GM11168 (cell line): Measurements from ENCODE around the gene TP53I3.
"Not testable (repeated sequence)": the region's sequence is repeated elsewhere in the genome, so short reads cannot be mapped to it uniquely, and the experiment has no call there.

Source experiments
- in situ Hi-C: fragments of 300-500 bp; cut with MboI; formaldehyde crosslinking; loops from one replicate; pipeline ENCODE4 v1.12.0; 2022; ENCODE audit warnings: low sequenced_read_pairs; ENCODE audit not compliant: unreplicated experiment

Gene TP53I3

GRCh38 chr2:24058564-24059271 lies 25.9 kb downstream of the TP53I3 start:
- in situ Hi-C loops, result no loop called here

DNA sequence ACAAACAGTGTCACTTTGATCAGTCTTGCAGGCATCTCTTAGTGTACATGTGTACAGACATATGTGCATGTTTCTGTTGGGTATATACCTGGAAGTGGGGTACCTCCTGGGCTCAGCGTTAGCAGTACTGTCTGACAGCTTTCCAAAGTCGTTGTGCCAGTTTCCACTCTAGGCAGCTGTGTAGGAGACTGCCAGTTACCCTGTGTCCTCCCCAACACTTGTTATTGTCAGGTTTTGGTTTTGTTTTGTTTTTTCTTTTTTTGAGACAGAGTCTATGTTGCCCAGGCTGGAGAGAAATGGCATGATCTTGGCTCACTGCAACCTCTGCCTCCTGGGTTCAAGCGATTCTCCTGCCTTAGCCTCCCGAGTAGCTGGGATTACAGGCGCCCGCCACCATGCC lies 28.9 kb downstream of the TP53I3 start:
- in situ Hi-C loops, result no loop called here

DNA sequence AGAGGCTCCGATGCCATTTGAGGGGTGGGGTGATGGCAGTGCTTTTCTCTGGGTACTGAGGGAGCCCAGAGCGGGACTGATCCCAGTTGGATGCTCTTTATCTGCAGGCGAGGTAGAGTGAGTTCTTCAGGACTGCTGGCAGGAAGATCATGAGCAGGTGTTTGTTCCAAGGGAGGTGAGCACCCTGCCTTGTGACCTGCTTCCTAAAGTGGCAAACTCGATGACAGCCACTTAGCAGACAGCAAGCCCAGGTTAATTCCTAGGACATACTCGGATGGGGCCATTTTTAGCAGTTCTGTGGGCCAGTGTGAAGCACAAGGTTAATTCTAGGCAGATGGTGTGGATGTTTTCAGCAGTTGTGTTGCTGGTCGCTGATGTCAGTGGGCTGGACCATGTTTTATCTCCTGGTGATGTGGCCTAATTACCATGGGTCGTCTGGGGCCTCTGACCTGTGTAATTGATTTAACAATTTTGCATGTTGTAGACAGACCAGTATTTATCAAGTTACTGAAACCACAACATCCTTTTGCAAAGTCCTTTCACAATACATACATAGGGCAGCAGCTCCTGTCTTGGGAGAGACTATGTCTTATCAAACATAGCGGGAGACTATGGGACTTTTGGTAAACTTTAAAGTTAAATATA lies 30.1 kb downstream of the TP53I3 start:
- in situ Hi-C loops, result no loop called here

DNA sequence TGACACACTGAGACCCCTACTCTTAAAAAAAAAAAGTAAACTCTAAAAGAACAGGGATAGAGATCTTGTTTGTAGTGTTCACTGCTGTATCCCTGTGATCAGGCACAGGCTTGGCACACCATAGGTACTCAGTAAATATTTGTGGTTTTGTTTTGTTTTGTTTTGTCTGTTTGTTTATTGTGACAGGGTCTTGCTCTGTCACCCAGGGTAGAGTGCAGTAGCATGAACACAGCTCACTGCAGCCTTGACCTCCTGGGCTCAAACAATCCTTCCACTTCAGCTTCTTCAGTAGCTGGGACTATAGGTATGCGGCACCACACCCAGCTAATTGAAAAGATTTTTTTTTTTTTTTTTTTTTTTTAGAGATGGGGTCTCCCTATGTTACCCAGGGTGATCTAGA lies 31.7 kb downstream of the TP53I3 start:
- in situ Hi-C loops, result no loop called here

- in situ Hi-C loops, result no loop called here
These were observed 32.8 kb downstream of the TP53I3 start for GRCh38 chr2:24051833-24052232.

- in situ Hi-C loops, result no loop called here
These were observed 34.3 kb downstream of the TP53I3 start for GRCh38 chr2:24050041-24050979.

GRCh38 chr2:24049485-24050021 lies 35.1 kb downstream of the TP53I3 start, which contains the start of gene FKBP1B:
FKBP1B (plus strand) TSS chr2:24049741; CDS start chr2:24049850, 109 bp downstream.
- in situ Hi-C loops, result no loop called here

- in situ Hi-C loops, result no loop called here
These were observed 35.7 kb downstream of the TP53I3 start for GRCh38 chr2:24048769-24049484.

- in situ Hi-C loops, result no loop called here
These were observed 37.0 kb downstream of the TP53I3 start for GRCh38 chr2:24047703-24048033.

- in situ Hi-C loops, result no loop called here
These were observed 37.5 kb downstream of the TP53I3 start, which contains the start of gene WDCP for GRCh38 chr2:24046930-24047702. WDCP (minus strand) TSS chr2:24047391; CDS start chr2:24039494, 7,897 bp downstream.

GRCh38 chr2:24046599-24046929 lies 38.1 kb downstream of the TP53I3 start:
- in situ Hi-C loops, result no loop called here

DNA sequence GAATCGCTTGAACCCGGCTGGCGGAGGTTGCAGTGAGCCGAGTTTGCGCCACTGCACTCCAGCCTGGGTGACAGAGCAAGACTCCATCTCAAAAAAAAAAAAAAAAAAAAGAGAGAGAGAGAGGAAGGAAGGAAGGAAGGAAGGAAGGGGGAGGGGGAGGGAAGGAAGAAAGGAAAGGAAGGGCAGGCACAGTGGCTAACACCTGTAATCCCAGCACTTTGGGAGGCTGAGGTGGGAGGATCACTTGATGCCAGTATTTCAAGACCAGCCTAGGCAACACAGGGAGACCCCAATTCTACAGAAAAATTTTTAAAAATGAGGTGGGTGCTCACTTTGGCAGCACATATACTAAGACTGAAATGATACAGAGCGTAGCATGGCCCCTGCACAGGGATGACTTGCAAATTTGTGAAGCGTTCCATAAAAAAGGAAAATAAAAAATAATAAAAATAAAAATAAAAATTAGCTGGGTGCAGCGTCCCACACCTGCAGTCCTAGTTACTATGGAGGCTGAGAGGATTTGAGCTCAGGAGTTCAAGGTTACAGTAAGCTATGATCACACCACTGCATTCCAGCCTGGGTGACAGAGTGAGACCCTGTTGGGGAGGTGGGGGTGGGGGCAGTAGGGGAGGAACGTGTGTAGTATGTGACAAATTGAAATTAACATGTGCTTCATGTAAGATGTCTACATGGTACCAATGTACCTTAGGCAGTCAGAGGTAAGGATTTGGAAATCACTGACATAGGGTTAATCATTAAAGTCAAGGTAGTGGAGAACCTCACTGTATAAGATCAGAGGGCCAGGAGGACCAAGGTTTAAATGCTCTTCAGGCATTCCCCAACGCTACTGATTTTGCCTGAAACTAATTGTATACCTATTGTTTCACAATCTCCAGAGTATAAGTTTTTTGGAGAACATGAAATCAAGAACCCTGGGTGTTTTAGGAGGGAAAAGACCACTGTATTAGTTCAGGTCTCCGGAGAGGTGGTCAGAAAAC lies 38.8 kb downstream of the TP53I3 start:
- in situ Hi-C loops, result no loop called here

DNA sequence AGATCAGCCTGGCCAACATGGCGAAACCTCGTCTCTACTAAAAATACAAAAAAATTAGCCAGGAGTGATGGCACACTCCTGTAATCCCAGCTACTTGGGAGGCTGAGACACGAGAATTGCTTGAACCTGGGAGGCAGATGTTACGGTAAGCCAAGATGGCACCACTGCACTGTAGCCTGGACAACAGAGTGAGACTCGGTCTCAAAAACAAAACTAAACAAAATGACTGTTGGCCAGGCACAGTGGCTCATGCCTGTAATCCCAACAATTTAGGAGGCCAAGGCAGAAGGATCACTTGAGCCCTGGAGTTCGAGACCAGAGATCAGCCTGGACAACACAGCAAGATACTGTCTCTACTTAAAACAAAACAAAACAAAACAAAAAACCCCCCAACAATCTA lies 41.5 kb downstream of the TP53I3 start:
- in situ Hi-C loops, result not testable (repeated sequence)

- in situ Hi-C loops, result no loop called here
These were observed 44.1 kb downstream of the TP53I3 start for GRCh38 chr2:24040511-24040910.

DNA sequence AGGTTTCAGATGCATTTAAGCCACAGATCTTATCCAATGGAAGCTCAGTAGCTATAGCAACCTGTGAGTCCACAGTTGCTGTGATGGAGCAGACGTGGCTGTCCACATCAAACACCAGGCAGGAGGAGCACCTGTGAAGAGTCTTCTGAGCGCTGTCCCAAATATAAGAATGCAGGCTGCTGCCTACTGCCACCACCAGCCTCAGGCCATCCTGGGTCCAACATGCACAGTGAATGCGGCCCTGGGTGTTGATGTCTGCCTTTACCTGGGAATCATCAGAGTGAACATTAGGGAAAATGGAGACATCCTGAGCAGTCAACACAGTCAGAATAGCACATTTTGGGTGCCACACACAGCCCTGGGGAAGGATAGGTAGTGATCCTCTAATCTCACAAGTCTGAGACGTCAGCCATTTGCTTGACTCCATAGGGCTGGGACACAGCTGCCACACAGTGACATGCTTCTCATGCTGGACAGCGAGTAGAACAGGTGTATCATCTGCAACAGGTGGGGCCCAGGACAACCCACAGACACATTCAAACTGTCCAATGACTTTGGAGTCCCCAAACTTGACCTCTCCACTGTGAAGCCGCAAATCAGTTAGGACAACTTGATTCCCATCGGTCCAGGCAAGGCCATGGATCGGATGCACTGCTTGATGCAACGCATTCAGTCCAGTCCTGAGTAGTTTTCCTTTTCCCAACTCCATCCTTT lies 45.7 kb downstream of the TP53I3 start:
- in situ Hi-C loops, result no loop called here
